UCSD-AML1 (cell line): ENCODE measurements around the gene ERO1B.

Experiments
- DNase-seq: peaks from one replicate; lab custom pipeline; 2025; ENCODE audit not compliant: unreplicated experiment; lab: John Stamatoyannopoulos, UW

ERO1B gene

GRCh38 chr1:236301080-236301957 lies 19.6 kb upstream of the ERO1B start:
- no peak for DNase-seq

- DNase-seq = no peak
These were observed 15.4 kb upstream of the ERO1B start for GRCh38 chr1:236297161-236297560.

GRCh38 chr1:236292425-236292824 lies 10.7 kb upstream of the ERO1B start:
- no peak for DNase-seq

GRCh38 chr1:236289492-236290131 lies 7.9 kb upstream of the ERO1B start:
- no peak for DNase-seq

- no peak for DNase-seq
These were observed 6.8 kb upstream of the ERO1B start for GRCh38 chr1:236288620-236288976.

GRCh38 chr1:236287757-236288619 lies 6.2 kb upstream of the ERO1B start:
- no peak for DNase-seq

- no peak for DNase-seq
These were observed 5.6 kb upstream of the ERO1B start for GRCh38 chr1:236287356-236287755.

- peak; percentile 11 for DNase-seq
These were observed 2.5 kb upstream of the ERO1B start for GRCh38 chr1:236284291-236284721.

GRCh38 chr1:236282719-236283118 lies 961 bp upstream of the ERO1B start:
- no peak for DNase-seq

- no peak for DNase-seq
These were observed 613 bp upstream of the ERO1B start for GRCh38 chr1:236282425-236282716.

- DNase-seq = peak; percentile 61
These were observed 532 bp downstream of the ERO1B start for GRCh38 chr1:236281198-236281653.

GRCh38 chr1:236280438-236281197 lies 1.1 kb downstream of the ERO1B start:
- DNase-seq = no peak

- no peak for DNase-seq
These were observed 6.2 kb downstream of the ERO1B start for GRCh38 chr1:236275586-236275985.

GRCh38 chr1:236275061-236275460 lies 6.7 kb downstream of the ERO1B start:
- DNase-seq = no peak

- no peak for DNase-seq
These were observed 8.4 kb downstream of the ERO1B start for GRCh38 chr1:236273358-236273757.

- DNase-seq = no peak
These were observed 12.3 kb downstream of the ERO1B start for GRCh38 chr1:236269439-236269838.

- DNase-seq = no peak
These were observed 19.9 kb downstream of the ERO1B start for GRCh38 chr1:236261898-236262297.

- DNase-seq = no peak
These were observed 20.7 kb downstream of the ERO1B start for GRCh38 chr1:236261033-236261432.

- DNase-seq = no peak
These were observed 22.7 kb downstream of the ERO1B start for GRCh38 chr1:236259043-236259442.

- DNase-seq = no peak
These were observed 23.6 kb downstream of the ERO1B start for GRCh38 chr1:236258114-236258622.

- no peak for DNase-seq
These were observed 24.5 kb downstream of the ERO1B start for GRCh38 chr1:236257216-236257615.
